Small intestine (tissue), 7 donors: ENCODE data around the gene LILRB2. TPM values are rescaled to one million over a fixed set of nuclear protein-coding genes. Genes with fewer than 3 reads are reported as not detected.

Experiments
- DNase-seq, 2 donors: peaks; one replicate each; pipeline versions ENCODE4 v3.0.0 to v3.0.0-alpha.2; 2013
- FAIRE-seq: peaks from 2 replicates; lab custom pipeline; 2012; peaks lifted over from hg19 to GRCh38; lab: Jason Lieb, UNC
- H3K27ac ChIP-seq, 3 donors: one replicate each; pipeline ENCODE4 v1.5.1; 2013; ENCODE audit warnings: low read length in 2 of 3, mild to moderate bottlenecking in 2 of 3, control low read depth in 1 of 3, inconsistent platforms in 1 of 3, low read depth in 1 of 3, moderate library complexity in 1 of 3
- H3K27me3 ChIP-seq, 3 donors: one replicate each; pipeline ENCODE4 v1.6.1; 2013; ENCODE audit warnings: low read length in 3 of 3, inconsistent platforms in 1 of 3; ENCODE audit not compliant: control insufficient read depth in 3 of 3, insufficient read depth in 3 of 3
- H3K36me3 ChIP-seq, 3 donors: one replicate each; pipeline ENCODE4 v1.6.1; 2013; ENCODE audit warnings: low read length in 3 of 3, inconsistent platforms in 1 of 3, low read depth in 1 of 3, mild to moderate bottlenecking in 1 of 3, moderate library complexity in 1 of 3; ENCODE audit not compliant: control insufficient read depth in 3 of 3, insufficient read depth in 2 of 3
- H3K4me1 ChIP-seq, 3 donors: one replicate each; pipeline ENCODE4 v1.6.1; 2013; ENCODE audit warnings: low read length in 2 of 3, inconsistent platforms in 1 of 3, low read depth in 1 of 3, mild to moderate bottlenecking in 1 of 3, moderate library complexity in 1 of 3; ENCODE audit not compliant: control insufficient read depth in 3 of 3, insufficient read depth in 2 of 3
- H3K4me3 ChIP-seq, 3 donors: one replicate each; pipeline ENCODE4 v1.5.1; 2013; ENCODE audit warnings: low read length in 3 of 3, control low read depth in 1 of 3, inconsistent platforms in 1 of 3, low read depth in 1 of 3, mild to moderate bottlenecking in 1 of 3, moderate library complexity in 1 of 3
- H3K9me3 ChIP-seq, 2 donors: one replicate each; pipeline ENCODE4 v1.6.1; 2013; ENCODE audit warnings: low read depth in 1 of 2, low read length in 1 of 2; ENCODE audit not compliant: control insufficient read depth in 2 of 2, insufficient read depth in 1 of 2
- WGBS, 3 donors: extraction: QIAGEN DNeasy Blood & Tissue Kit; methylation state at CpG; one replicate each; pipeline ENCODE4 v1.1.7; 2013; 5-methylcytosine and 5-hydroxymethylcytosine counted together
- polyA plus RNA-seq, 4 donors: library from polyadenylated mRNA; stranded (reverse) in 3 of 4; unstranded in 1 of 4; fragments of 200-250 nt in 3 of 4; fragments of 120-200 nt in 1 of 4; gene quantifications; one replicate each; pipeline versions ENCODE4 v1.2.1 to v1.2.3, GENCODE V29; 2013
- donor health status: healthy with polysubstance abuse.
- donor health status: control.
- donor health status: control.
- donor health status: Bipolar disorder and iron deficiency.
- donor health status: healthy.

LILRB2 gene
- polyA plus RNA-seq, 4 donors: 0.22 to 4.7 (median 1.7) TPM

DNA sequence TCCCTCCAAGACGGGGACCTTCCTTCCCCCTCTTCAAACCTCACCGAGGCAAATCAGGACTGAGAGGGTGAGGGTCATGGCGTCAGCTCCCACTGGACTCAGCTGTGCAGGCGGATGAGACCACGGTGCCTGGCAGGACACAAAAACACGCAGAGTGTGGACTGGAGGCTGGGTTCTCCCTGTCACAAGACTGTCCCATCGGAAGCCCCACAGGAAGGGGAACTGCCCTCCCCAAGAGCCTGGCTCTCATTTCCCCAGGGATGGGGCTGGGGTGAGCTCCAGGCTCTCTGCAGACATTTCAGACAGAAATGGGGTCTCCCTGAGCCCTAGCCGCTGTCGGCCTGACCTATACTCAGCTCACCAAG lies 23.8 kb downstream of the LILRB2 start, which contains the start of gene LILRB5:
TSS of gene LILRB5 (minus strand) at position 158 of the 365 bp plus-strand sequence. CDS start at position 78, 80 bp downstream.
- no peak within 1 kb of the TSS for H3K27ac ChIP-seq
- no peaks in the 10 kb centered on the region for H3K36me3 ChIP-seq
- DNase-seq (no peak), FAIRE-seq (no peak)
- no peaks in the 10 kb centered on the region for H3K4me1 ChIP-seq
- H3K27me3 ChIP-seq: peaks cover 0 to 3% (median 0%) of the 10 kb centered on the region in 3 donors
- 67 to 69% (median 69%) methylated on average over 9 of the region's 9 CpGs for WGBS, 3 donors
- H3K4me3 ChIP-seq: no peak within 1 kb of the TSS
- no peaks in the 10 kb centered on the region for H3K9me3 ChIP-seq

- WGBS, 3 donors: 60 to 71% (median 66%) methylated on average over 16 to 19 of the region's 19 CpGs
- Histone ChIP-seq H3K4me3 (no peak overlapping the region), H3K9me3 (no peaks in the 10 kb centered on the region), H3K27ac (no peak overlapping the region), H3K4me1 (no peaks in the 10 kb centered on the region), H3K36me3 (no peaks in the 10 kb centered on the region), H3K27me3 (peaks cover 0 to 3% (median 0%) of the 10 kb centered on the region in 3 donors)
- FAIRE-seq (no peak), DNase-seq (no peak)
These were observed 24.4 kb downstream of the LILRB2 start for GRCh38 chr19:54256250-54257115.

DNA sequence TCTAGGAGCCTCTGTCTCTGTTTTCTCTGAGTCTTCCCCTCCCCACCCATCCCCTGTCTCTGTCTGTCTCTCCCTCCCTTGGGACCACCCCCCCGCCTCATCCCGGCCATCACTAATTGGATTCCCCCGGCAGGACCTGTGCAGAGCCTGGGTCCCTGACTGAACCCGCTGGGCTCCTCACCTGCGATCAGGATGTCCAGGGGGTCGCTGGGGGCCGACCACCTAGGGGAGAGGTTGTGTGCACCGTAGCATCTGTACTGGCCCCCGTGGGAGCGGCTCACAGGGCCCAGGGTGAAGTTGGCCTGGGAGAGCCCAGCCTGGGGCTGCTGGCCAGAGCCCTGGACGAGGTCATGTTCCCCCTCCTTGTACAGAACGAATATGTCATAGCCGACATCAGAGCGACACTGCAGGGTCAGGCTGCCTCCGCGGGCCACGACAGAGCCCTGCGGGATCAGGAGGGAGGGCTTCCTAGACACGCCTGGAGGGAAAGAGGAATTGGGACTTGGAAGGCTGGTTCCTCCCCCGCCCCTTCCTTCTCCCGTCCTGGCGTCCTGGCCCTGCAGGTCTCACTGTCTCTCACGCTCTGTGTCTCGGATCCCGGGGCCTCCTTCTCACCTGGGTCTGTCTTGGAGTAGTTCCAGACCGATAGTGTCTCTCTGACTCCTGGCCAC lies 25.7 kb downstream of the LILRB2 start:
- H3K27me3 ChIP-seq: peaks cover 0 to 3% (median 0%) of the 10 kb centered on the region in 3 donors
- FAIRE-seq (no peak), DNase-seq (no peak)
- H3K36me3 ChIP-seq: no peaks in the 10 kb centered on the region
- H3K27ac ChIP-seq: no peak overlapping the region
- no peaks in the 10 kb centered on the region for H3K9me3 ChIP-seq
- H3K4me3 ChIP-seq: no peak overlapping the region
- H3K4me1 ChIP-seq: no peaks in the 10 kb centered on the region
- WGBS, 3 donors: 51 to 65% (median 57%) methylated on average over 13 to 26 of the region's 26 CpGs

DNA sequence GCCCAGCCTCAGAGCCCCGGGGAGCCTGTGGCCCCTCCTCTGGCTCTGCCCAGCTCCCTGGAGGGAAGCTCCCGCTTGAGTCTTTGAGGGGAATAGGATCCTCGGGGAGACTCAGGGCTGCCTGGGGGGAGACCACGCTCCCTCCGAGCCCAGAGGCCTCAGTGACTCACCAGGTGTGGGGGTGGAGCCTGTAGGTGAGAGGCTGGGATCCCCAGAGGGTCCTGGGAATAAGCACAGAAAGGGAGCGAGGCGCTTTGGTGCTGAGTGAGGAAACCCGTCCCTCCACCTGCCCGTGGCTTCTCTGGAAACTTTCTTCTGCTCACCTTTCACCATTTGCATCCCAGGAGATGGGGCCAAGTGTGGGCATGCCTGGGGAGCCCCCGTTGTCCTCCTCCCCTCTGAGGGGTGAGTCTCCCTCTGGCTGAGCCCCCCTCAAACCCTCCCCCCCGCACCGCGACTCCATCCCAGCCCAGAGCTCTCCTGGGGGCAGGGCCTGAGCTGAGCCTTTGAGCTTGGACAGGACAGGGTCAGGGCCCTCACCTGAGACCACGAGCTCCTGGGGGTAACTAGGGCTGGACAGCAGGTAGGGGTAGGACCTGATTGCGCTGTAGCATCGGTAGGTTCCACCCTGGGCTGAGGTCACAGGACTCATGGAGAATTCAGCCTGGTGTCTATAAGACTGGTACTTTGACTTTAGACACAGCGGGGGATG lies 26.6 kb downstream of the LILRB2 start:
- H3K9me3 ChIP-seq: no peaks in the 10 kb centered on the region
- H3K27me3 ChIP-seq: peaks cover 0 to 3% (median 0%) of the 10 kb centered on the region in 3 donors
- H3K27ac ChIP-seq: no peak overlapping the region
- no peaks in the 10 kb centered on the region for H3K4me1 ChIP-seq
- 43 to 58% (median 51%) methylated on average over 13 to 17 of the region's 17 CpGs for whole genome bisulfite sequencing, 3 donors
- H3K36me3 ChIP-seq: no peaks in the 10 kb centered on the region
- no peak overlapping the region for H3K4me3 ChIP-seq
- FAIRE-seq (no peak), DNase-seq (no peak)

DNA sequence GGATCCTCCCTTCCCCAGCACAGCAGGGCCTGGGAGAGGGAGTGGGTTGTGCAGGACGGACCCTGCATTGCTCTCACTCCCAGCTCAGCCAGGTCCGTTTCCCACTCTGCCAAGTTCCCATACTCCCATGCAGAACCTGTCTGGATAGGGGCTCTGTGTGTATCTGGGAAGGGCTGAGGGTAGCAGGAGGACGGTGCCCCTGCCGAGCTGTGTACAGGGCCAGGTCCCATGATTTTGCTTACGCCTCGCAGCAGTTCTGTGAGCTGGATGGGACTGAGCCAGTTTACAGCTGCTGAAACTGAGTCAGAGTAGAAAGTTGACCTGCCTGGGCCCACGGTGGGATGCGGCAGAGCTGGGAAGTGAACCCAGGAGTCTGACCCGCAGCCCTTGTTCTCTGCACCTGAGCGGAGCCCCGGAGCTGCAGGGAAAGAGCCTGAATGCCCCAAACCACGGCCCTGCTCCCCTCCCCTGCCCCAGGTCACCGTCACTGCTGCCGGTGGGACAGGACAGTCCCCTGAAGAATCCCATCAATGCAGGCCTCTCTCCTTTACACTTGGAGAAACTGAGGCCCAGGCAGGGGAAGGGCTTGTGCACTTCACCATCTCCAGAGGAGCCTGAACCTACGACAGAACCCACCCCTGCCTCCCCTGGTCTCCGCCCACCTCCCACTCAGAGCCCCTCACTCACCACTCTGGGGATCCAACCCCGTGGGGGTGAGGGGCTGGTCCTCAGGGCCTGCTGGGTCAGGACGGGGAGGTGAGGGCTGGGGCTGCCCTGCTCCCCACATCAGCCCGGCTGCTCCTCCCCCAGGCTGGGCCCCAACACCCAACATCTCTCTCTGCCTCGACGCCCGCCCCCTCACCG lies 27.3 kb downstream of the LILRB2 start:
- Histone ChIP-seq H3K4me1 (no peaks in the 10 kb centered on the region), H3K27me3 (peaks cover 0 to 3% (median 0%) of the 10 kb centered on the region in 3 donors), H3K4me3 (no peak overlapping the region), H3K9me3 (no peaks in the 10 kb centered on the region), H3K27ac (no peak overlapping the region), H3K36me3 (no peaks in the 10 kb centered on the region)
- WGBS, 3 donors: 48 to 66% (median 62%) methylated on average over 20 to 23 of the region's 23 CpGs
- no peak for FAIRE-seq
- DNase-seq: no peak

DNA sequence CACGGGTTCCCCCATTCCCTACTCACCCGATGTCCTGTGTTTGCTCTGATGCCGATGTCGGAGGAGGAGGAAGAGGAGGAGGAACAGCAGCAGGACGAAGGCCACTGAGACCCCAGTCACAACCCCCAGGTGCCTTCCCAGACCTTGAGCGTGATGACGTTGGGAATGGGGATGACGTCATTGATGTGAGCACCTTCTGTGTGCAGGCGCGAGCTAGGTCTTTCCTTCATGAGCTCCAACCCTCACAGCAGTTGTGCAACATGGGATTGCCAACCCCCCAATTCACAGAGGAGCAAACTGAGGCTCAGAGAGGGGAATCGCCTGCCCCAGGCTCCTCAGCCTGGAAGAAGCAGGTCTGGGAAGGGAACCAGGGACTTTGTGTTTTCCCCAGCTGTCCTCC lies 28.1 kb downstream of the LILRB2 start:
- DNase-seq: no peak
- no peaks in the 10 kb centered on the region for H3K36me3 ChIP-seq
- H3K27ac ChIP-seq: no peak overlapping the region
- no peaks in the 10 kb centered on the region for H3K9me3 ChIP-seq
- no peak for FAIRE-seq
- peaks cover 0 to 3% (median 0%) of the 10 kb centered on the region in 3 donors for H3K27me3 ChIP-seq
- H3K4me3 ChIP-seq: no peak overlapping the region
- 80 to 84% (median 81%) methylated on average over 11 of the region's 11 CpGs for WGBS, 3 donors
- no peaks in the 10 kb centered on the region for H3K4me1 ChIP-seq

DNA sequence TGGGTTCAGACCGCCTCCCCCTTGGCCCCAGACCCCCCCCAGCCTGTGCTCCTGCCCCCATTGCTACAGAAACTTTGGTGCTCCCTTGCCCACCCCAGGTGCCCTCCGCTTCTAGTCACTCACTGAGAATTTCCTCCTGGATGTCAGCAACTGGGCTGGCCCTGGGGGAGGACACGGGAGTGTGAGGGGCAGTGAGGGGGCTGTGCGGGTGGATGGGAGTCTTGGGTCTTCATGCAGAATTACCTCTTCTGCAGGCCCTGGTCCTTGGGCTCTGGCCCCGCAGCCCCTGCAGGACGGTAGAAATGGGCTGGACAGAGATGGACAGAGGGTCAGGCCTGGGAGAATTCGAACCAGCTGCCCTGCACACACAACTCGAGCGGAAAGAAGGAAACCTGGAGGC lies 28.7 kb downstream of the LILRB2 start:
- DNase-seq (no peak), FAIRE-seq (no peak)
- H3K4me1 ChIP-seq: no peaks in the 10 kb centered on the region
- 64 to 78% (median 72%) methylated on average over 9 of the region's 9 CpGs for WGBS, 3 donors
- no peaks in the 10 kb centered on the region for H3K36me3 ChIP-seq
- no peak overlapping the region for H3K27ac ChIP-seq
- no peaks in the 10 kb centered on the region for H3K9me3 ChIP-seq
- H3K27me3 ChIP-seq: peaks cover 0 to 3% (median 0%) of the 10 kb centered on the region in 3 donors
- H3K4me3 ChIP-seq: no peak overlapping the region
